GM21619 (cell line): ENCODE measurements around the gene CDC73.
"Not testable (repeated sequence)": the region's sequence is repeated elsewhere in the genome, so short reads cannot be mapped to it uniquely, and the experiment has no call there.

Experiments used
- ATAC-seq: cut with Tn5 transposase; IDR thresholded peaks from one replicate; pipeline ENCODE4 v1.9.1; 2021; ENCODE audit not compliant: unreplicated experiment

The CDC73 gene

GRCh38 chr1:193113992-193114332, 7.9 kb upstream of the CDC73 start:
- no peak for ATAC-seq

GRCh38 chr1:193114485-193115095, 7.2 kb upstream of the CDC73 start:
- ATAC-seq, result no peak

GRCh38 chr1:193115629-193116227, 6.1 kb upstream of the CDC73 start:
- ATAC-seq, result no peak

- ATAC-seq, result not testable (repeated sequence)
These were observed 4.7 kb upstream of the CDC73 start for GRCh38 chr1:193117167-193117566.

GRCh38 chr1:193118194-193118593, 3.6 kb upstream of the CDC73 start:
- ATAC-seq, result no peak

- no peak for ATAC-seq
These were observed 2.8 kb upstream of the CDC73 start for GRCh38 chr1:193118803-193119730.

- no peak for ATAC-seq
These were observed 1.1 kb upstream of the CDC73 start for GRCh38 chr1:193120604-193121166.

GRCh38 chr1:193123751-193124150, 1.9 kb downstream of the CDC73 start:
- no peak for ATAC-seq

- no peak for ATAC-seq
These were observed 3.5 kb downstream of the CDC73 start for GRCh38 chr1:193125369-193125768.

GRCh38 chr1:193131266-193131860, 9.5 kb downstream of the CDC73 start:
- peak; percentile 57 for ATAC-seq

- no peak for ATAC-seq
These were observed 18.4 kb downstream of the CDC73 start for GRCh38 chr1:193140254-193140653.

- no peak for ATAC-seq
These were observed 20.0 kb downstream of the CDC73 start for GRCh38 chr1:193141804-193142203.

- no peak for ATAC-seq
These were observed 20.6 kb downstream of the CDC73 start for GRCh38 chr1:193142409-193142808.

- no peak for ATAC-seq
These were observed 21.5 kb downstream of the CDC73 start for GRCh38 chr1:193143285-193143684.

GRCh38 chr1:193144361-193144938, 22.6 kb downstream of the CDC73 start:
- no peak for ATAC-seq

- no peak for ATAC-seq
These were observed 23.2 kb downstream of the CDC73 start for GRCh38 chr1:193144999-193145398.

- no peak for ATAC-seq
These were observed 34.4 kb downstream of the CDC73 start for GRCh38 chr1:193156117-193156821.

- no peak for ATAC-seq
These were observed 35.0 kb downstream of the CDC73 start for GRCh38 chr1:193156822-193157142.

- ATAC-seq, result no peak
These were observed 35.5 kb downstream of the CDC73 start for GRCh38 chr1:193157360-193157759.

- no peak for ATAC-seq
These were observed 54.3 kb downstream of the CDC73 start for GRCh38 chr1:193176113-193176512.

GRCh38 chr1:193176788-193177187, 55.0 kb downstream of the CDC73 start:
- no peak for ATAC-seq
